Activated naive CD4-positive, alpha-beta T cell treated with anti-CD3 and anti-CD28 coated beads for 36 hours (primary cell): ENCODE data around the gene CSF3. TPM values are rescaled to one million over a fixed set of nuclear protein-coding genes. Genes with fewer than 3 reads are reported as not detected.
A peak's percentile ranks its signal among the peaks of the same experiment; 100 is the strongest.

Experiments
- CTCF ChIA-PET: fragments of 350-600 bp; sonication (Branson Sonifier 250); formaldehyde crosslinking; loops from one replicate; lab custom pipeline; 2021; ENCODE audit warnings: antibody characterized with exemption; lab: Charles Lee
- DNase-seq: peaks from one replicate; pipeline ENCODE4 v3.0.0-alpha.2; 2020
- H3K27ac Mint-ChIP-seq: one replicate; pipeline ENCODE4 v1.8.0; 2021; ENCODE audit warnings: mild to moderate bottlenecking, mixed read lengths
- H3K27me3 Mint-ChIP-seq: one replicate; pipeline ENCODE4 v1.8.0; 2021; ENCODE audit warnings: low read depth, mixed read lengths
- H3K36me3 Mint-ChIP-seq: one replicate; pipeline ENCODE4 v1.8.0; 2021; ENCODE audit warnings: low read depth, mixed read lengths
- H3K4me1 Mint-ChIP-seq: one replicate; pipeline ENCODE4 v1.8.0; 2021; ENCODE audit warnings: low read depth, mixed read lengths
- H3K4me3 Mint-ChIP-seq: one replicate; pipeline ENCODE4 v1.8.0; 2021; ENCODE audit warnings: mild to moderate bottlenecking, moderate library complexity, mixed read lengths
- H3K9me3 Mint-ChIP-seq: one replicate; pipeline ENCODE4 v1.8.0; 2021; ENCODE audit warnings: mixed read lengths
- intact Hi-C: fragments of 100-400 bp; cut with micrococcal nuclease; formaldehyde crosslinking; loops from one replicate; pipeline ENCODE4 v1.15.1; 2023
- total RNA-seq, 2 experiments: library from RNA; stranded (reverse); gene quantifications; one replicate each; pipeline ENCODE4 v1.2.3, GENCODE V29; 2021

The CSF3 gene
- total RNA-seq, 2 experiments from 2014 or later: not detected

GRCh38 chr17:40026816-40027613, 11.8 kb downstream of the CSF3 start:
- Mint-ChIP-seq H3K9me3 (no peaks in the 10 kb centered on the region), H3K27me3 (no peaks in the 10 kb centered on the region), H3K36me3 (peaks cover 45% of the 10 kb centered on the region), H3K27ac (no peak overlapping the region), H3K4me1 (peaks cover 17% of the 10 kb centered on the region), H3K4me3 (no peak overlapping the region)
- peak; percentile 85 for DNase-seq
- intact Hi-C loops: loop anchor here (1.0 to 2.0 kb wide), 4 partner anchors 14 to 404 kb away; no protein-coding TSS in a partner anchor
- CTCF ChIA-PET: interaction anchor here (0.6 to 5.0 kb wide), 39 partner anchors 9 to 433 kb away, joined by 3 to 30 read pairs (median 4); partner anchors contain the start of genes CSF3, MED24 and THRA

GRCh38 chr17:40027614-40028012, 12.4 kb downstream of the CSF3 start:
- CTCF ChIA-PET: interaction anchor here (0.6 to 5.0 kb wide), 32 partner anchors 9 to 434 kb away, joined by 3 to 30 read pairs (median 4); partner anchors contain the start of genes CSF3, MED24 and THRA
- H3K4me1 Mint-ChIP-seq: peaks cover 17% of the 10 kb centered on the region
- H3K27me3 Mint-ChIP-seq: no peaks in the 10 kb centered on the region
- H3K4me3 Mint-ChIP-seq: no peak overlapping the region
- no peak for DNase-seq
- no peak overlapping the region for H3K27ac Mint-ChIP-seq
- H3K9me3 Mint-ChIP-seq: no peaks in the 10 kb centered on the region
- intact Hi-C loops: loop anchor here (1.0 to 2.0 kb wide), 4 partner anchors 14 to 405 kb away; no protein-coding TSS in a partner anchor
- H3K36me3 Mint-ChIP-seq: peaks cover 46% of the 10 kb centered on the region

- Mint-ChIP-seq H3K9me3 (no peaks in the 10 kb centered on the region), H3K36me3 (peaks cover 48% of the 10 kb centered on the region), H3K4me1 (peaks cover 17% of the 10 kb centered on the region), H3K27me3 (no peaks in the 10 kb centered on the region), H3K4me3 (no peak overlapping the region), H3K27ac (no peak overlapping the region)
- CTCF ChIA-PET: interaction anchor here (1.0 to 5.0 kb wide), 9 partner anchors 9 to 406 kb away, joined by 3 to 30 read pairs (median 4); partner anchors contain the start of gene MED24
- no peak for DNase-seq
- intact Hi-C loops: no loop called here
Measured at GRCh38 chr17:40028595-40028994, 13.4 kb downstream of the CSF3 start.

GRCh38 chr17:40031706-40032105, 16.5 kb downstream of the CSF3 start:
- Mint-ChIP-seq H3K9me3 (no peaks in the 10 kb centered on the region), H3K4me1 (peaks cover 5% of the 10 kb centered on the region), H3K36me3 (peaks cover 37% of the 10 kb centered on the region), H3K4me3 (no peak overlapping the region), H3K27ac (no peak overlapping the region), H3K27me3 (no peaks in the 10 kb centered on the region)
- intact Hi-C loops: no loop called here
- CTCF ChIA-PET: no interaction called here
- no peak for DNase-seq

GRCh38 chr17:40032322-40033320, 17.4 kb downstream of the CSF3 start:
- no peaks in the 10 kb centered on the region for H3K27me3 Mint-ChIP-seq
- intact Hi-C loops: no loop called here
- H3K4me3 Mint-ChIP-seq: no peak overlapping the region
- H3K4me1 Mint-ChIP-seq: no peaks in the 10 kb centered on the region
- DNase-seq: no peak
- H3K9me3 Mint-ChIP-seq: no peaks in the 10 kb centered on the region
- peaks cover 31% of the 10 kb centered on the region for H3K36me3 Mint-ChIP-seq
- CTCF ChIA-PET: no interaction called here
- H3K27ac Mint-ChIP-seq: no peak overlapping the region

GRCh38 chr17:40033339-40033738, 18.1 kb downstream of the CSF3 start:
- no peak overlapping the region for H3K27ac Mint-ChIP-seq
- no peaks in the 10 kb centered on the region for H3K4me1 Mint-ChIP-seq
- H3K9me3 Mint-ChIP-seq: no peaks in the 10 kb centered on the region
- intact Hi-C loops: no loop called here
- DNase-seq: no peak
- peaks cover 31% of the 10 kb centered on the region for H3K36me3 Mint-ChIP-seq
- H3K4me3 Mint-ChIP-seq: no peak overlapping the region
- no peaks in the 10 kb centered on the region for H3K27me3 Mint-ChIP-seq
- CTCF ChIA-PET: interaction anchor here (1.0 to 1.2 kb wide), 2 partner anchors 36 to 134 kb away, joined by 3 read pairs; no protein-coding TSS in a partner anchor

GRCh38 chr17:40034426-40035161, 19.4 kb downstream of the CSF3 start:
- no peak for DNase-seq
- intact Hi-C loops: no loop called here
- CTCF ChIA-PET: interaction anchor here (0.7 to 1.4 kb wide), 7 partner anchors 13 to 133 kb away, joined by 3 to 5 read pairs (median 3); partner anchors contain the start of gene CSF3

GRCh38 chr17:40035162-40035559, 19.9 kb downstream of the CSF3 start:
- no peak overlapping the region for H3K4me3 Mint-ChIP-seq
- intact Hi-C loops: no loop called here
- no peak for DNase-seq
- peaks cover 21% of the 10 kb centered on the region for H3K36me3 Mint-ChIP-seq
- CTCF ChIA-PET: interaction anchor here (0.7 to 4.3 kb wide), 7 partner anchors 9 to 78 kb away, joined by 3 to 30 read pairs (median 3); partner anchors contain the start of gene CSF3
- H3K9me3 Mint-ChIP-seq: no peaks in the 10 kb centered on the region
- no peaks in the 10 kb centered on the region for H3K27me3 Mint-ChIP-seq
- H3K27ac Mint-ChIP-seq: no peak overlapping the region
- no peaks in the 10 kb centered on the region for H3K4me1 Mint-ChIP-seq

More at GRCh38 chr17:40034426-40035161, 19.4 kb downstream of the CSF3 start:
- H3K27me3 Mint-ChIP-seq: no peaks in the 10 kb centered on the region
- no peaks in the 10 kb centered on the region for H3K9me3 Mint-ChIP-seq
- no peak overlapping the region for H3K27ac Mint-ChIP-seq
- no peaks in the 10 kb centered on the region for H3K4me1 Mint-ChIP-seq
- H3K4me3 Mint-ChIP-seq: no peak overlapping the region
- peaks cover 23% of the 10 kb centered on the region for H3K36me3 Mint-ChIP-seq

- H3K27ac Mint-ChIP-seq: no peak overlapping the region
Measured at GRCh38 chr17:40038882-40039513, 23.8 kb downstream of the CSF3 start.

GRCh38 chr17:40041196-40041595, 26.0 kb downstream of the CSF3 start:
- Mint-ChIP-seq H3K4me3 (no peak overlapping the region), H3K9me3 (no peaks in the 10 kb centered on the region), H3K27ac (no peak overlapping the region), H3K4me1 (no peaks in the 10 kb centered on the region), H3K27me3 (no peaks in the 10 kb centered on the region), H3K36me3 (peaks cover 6% of the 10 kb centered on the region)
- intact Hi-C loops: no loop called here
- no peak for DNase-seq
- CTCF ChIA-PET: interaction anchor here (0.9 to 1.4 kb wide), 6 partner anchors 14 to 45 kb away, joined by 3 to 6 read pairs (median 4); no protein-coding TSS in a partner anchor

More at GRCh38 chr17:40038882-40039513, 23.8 kb downstream of the CSF3 start:
- Mint-ChIP-seq H3K9me3 (no peaks in the 10 kb centered on the region), H3K36me3 (peaks cover 7% of the 10 kb centered on the region), H3K4me3 (no peak overlapping the region), H3K27me3 (no peaks in the 10 kb centered on the region), H3K4me1 (no peaks in the 10 kb centered on the region)
- CTCF ChIA-PET: interaction anchor here (1.2 to 4.3 kb wide), 2 partner anchors 12 to 47 kb away, joined by 3 to 30 read pairs; no protein-coding TSS in a partner anchor
- intact Hi-C loops: no loop called here
- DNase-seq: no peak
